Stimulated activated CD8-positive, alpha-beta memory T cell treated with anti-CD3 and anti-CD28 coated beads, Interleukin-2, amount 100 ng/mL, for 48 hours (primary cell): ENCODE results near the gene TMEM120B.

Experiments
- DNase-seq, 2 donors: peaks; one replicate each; pipeline ENCODE4 v3.0.0-alpha.2; 2020; ENCODE audit warnings: low read depth in 2 of 2

The TMEM120B gene

DNA sequence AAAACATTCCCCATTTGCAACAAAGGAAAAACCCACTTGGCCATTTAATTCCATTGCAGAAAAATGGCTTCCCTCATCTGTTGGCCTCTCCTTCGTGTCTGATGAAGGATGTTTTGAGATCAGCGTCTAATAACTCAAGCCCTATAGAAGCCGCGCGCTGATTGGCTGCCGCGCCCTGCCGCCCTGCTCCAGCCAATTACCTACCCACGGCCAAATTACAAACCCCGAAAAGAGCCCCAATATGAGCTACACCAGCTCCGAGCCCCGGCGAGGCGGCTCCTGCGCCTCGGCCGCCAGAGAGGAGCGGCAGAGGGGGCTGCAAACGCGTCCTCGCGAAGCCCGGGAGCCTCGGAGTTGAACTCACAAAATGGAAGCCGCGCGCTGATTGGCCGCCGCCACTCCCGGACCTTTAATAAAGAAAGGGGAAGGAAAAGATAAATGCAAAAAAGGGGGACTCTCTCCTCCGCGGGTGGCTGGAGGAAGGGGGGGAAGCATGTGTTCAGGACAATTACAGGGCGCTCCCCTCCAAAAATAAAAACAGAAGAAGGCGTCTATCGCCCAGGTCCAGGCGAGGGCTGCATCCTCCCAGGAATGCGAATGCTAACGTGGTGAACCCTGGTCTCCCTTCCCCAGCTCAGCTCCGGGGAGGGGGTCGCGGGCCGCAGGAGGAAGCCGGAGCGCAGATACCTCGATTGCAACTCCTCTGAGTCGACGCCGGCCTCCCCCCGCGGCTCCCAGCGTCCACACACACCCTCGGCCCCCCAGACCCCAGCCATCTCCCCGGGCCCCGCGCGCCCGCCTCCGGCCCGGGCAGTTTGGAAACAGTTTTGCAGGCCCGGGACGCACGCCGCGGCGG is 90.5 kb downstream of the TMEM120B start:
- DNase-seq = peak; percentile 71 to 73

DNA sequence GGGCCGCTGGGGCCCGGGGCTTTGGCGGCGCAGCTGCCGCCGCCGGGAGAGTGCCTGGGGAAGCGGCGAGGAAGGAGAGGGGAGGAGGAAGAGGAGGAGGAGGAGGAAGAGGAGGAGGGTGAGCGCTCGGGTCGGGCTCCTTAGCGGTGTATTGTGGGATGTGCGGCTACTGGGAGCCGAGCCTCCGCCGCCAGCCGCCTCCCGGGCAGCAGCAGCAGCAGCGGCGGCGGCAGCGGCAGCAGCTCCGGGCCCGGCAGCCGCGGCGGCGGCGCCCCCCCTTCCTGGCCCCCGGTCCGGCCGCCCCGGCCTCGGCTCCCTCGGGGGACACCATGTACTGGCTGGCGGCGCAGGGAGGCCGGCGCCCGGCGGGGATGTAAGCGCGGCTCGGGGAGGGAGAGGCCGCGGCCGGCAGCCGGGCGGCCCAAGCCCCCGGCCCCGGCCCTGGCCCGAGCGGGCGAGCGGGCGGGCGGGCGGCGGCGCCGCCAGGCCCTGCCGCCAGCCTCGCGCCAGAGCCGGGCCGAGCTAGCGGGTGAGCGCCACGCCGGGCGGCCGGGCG is 91.4 kb downstream of the TMEM120B start, which contains the start of gene SETD1B:
TSS of gene SETD1B (plus strand) at position 149 of the 556 bp plus-strand sequence. CDS start 729 bp downstream, outside the sequence.
- DNase-seq = no peak

DNA sequence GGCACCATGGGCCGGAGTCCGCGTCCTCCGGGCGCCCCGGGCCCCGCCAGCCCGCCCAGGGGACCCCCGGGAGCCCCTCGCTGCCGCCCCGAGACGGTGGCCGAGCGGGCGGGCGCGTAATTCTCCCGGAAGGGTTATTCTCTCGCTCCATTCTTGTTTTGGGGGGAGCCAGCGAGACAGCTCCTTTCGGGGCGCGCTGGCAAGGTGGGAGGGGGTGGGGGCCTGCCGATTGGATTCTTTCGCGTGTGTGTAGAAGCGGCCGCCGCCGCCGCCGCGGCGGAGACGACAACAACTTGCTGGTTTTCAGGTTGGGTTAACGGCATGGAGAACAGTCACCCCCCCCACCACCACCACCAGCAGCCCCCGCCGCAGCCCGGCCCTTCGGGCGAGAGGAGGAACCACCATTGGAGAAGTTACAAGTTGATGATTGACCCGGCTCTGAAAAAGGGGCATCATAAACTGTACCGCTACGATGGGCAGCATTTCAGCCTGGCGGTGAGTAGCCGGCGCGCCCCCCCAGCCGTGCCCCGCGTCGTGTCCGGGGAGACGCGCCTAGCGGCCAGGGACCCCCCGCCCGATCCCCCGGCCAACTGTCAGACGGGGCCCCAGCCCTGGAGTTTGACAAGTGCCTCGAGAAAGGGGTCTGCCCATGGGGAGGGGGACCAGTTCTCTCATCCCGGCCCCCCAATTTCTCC is 92.0 kb downstream of the TMEM120B start:
- no peak for DNase-seq

DNA sequence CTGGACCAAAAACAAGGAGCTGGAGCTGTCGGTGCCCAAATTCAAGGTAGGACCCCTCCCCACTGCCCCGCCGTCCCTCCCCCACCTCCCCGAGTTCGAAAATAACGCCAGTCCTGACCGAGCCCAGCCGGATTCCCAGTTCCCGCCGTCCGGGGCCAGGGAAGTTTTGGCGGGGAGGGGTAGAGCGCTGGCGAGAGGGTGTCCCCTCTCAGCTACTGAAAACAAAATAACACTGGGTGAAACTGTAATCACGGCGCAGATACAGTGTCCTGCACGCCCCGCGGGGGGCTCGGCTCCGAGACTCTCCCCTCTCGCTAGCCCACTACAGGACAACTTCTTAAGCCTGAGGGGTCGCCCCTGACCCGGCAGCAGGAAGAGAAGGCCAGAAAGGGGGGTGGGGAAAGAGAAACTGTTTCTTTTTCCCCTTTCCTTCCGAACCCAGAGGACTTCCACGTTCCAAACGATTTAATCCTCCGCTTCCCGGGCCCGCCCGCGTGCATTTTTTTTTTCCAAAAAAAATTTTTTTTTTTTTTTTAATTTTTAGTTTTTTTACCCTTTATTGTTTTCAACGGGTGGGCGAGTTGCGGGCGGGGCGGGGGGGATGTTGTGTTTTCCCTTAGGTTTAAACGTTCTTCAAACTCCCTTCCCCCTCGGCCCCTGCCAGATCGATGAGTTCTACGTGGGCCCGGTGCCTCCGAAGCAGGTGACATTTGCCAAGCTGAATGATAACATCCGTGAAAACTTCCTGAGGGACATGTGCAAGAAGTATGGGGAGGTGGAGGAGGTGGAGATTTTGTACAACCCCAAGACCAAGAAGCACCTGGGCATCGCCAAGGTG is 92.8 kb downstream of the TMEM120B start:
- DNase-seq = no peak

DNA sequence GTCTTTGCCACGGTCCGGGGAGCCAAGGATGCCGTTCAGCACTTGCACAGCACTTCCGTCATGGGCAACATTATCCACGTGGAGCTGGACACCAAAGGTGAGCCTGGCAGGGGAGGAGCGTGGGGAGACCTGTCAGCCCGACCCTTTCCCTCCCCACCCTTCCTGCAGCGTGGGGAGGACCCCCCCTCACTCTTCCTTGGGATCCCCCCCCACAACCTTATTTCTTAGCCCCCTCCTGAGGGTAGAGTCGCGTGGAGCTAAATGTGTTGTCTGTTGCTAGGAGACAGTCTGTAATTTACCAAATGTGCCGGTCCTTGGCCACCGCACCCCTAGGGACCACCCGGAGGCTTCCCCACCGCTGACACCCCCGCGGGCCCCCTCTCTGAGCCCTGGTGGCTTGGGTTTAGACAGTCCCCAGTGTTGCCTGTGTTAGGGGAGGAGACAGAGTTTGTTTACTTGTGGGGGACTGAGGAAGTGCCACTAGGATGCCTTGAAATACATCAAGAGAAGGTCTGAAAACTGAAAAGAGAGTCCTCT is 93.5 kb downstream of the TMEM120B start:
- DNase-seq = no peak

DNA sequence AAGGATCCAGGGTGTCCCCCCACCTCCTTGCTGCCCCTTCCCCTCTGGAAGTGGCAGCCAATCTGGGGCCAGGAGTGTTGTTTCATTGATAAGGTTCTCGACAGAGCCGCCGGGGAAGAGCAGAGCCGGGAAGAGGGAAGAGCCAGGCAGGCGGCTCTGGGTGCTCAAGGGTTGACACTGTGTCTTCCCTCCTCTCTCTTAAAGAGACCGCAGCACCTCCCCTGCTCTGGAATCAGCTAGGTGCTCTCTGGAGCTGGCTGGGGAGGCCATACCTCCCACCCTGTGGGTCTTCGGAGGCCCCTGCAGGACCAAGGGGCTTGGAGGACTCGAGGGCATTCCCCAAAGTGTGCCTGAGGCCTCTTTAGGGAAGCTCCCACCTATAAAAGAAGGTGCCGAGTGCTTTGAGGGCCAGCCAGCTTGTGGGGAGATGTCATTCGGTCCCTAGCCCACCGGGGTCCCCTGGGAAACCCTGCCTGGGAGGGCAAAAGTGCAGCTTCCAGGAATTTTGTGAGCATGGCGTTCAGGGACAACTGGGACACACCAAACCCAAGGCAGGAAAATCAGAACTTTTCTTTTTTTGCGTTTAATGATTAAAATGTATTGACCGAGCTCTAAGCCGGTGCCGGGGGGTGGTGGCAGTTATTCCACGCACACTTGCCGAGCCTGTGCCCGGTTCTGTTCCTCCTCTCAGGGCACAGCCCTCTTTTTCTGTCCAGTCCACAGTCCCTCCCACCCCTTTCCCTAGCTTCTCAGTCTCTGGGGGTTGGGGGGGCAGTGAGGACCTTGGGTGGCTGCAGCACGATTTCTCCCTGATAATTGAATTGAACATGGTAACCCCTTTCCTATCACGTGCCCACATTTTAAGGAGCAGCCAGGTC is 94.2 kb downstream of the TMEM120B start:
- no peak for DNase-seq

DNA sequence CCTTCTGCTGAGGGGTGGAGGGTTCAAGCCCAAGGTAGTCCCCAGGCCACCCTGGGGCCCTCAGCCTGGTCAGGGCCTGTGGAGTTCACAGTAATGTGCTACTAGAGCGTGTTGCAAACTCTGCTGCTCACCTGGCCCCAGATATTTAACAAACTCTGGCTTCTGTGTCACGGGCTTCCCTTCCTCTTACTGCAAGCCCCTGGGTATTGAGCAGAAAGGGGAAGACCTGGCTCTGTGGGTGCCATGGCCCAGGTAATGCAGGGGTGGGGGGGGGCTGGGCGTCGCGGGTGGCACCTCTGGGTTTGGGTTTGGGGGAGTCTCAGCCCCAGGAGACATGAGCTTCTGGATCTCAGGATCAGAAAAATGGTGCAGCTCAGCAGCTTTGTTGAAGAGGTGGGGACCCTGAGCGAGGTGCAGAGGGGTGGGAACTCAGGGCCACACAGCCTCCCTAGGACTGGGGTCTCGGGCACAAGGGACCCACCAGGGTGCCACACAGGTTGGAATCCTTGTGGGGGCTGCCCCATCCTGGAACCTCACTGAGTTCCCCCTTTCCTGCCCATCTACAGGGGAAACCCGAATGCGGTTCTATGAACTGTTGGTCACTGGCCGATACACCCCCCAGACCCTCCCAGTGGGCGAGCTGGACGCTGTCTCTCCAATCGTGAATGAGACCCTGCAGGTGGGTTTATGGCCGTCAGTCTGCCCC is 95.2 kb downstream of the TMEM120B start:
- no peak for DNase-seq

DNA sequence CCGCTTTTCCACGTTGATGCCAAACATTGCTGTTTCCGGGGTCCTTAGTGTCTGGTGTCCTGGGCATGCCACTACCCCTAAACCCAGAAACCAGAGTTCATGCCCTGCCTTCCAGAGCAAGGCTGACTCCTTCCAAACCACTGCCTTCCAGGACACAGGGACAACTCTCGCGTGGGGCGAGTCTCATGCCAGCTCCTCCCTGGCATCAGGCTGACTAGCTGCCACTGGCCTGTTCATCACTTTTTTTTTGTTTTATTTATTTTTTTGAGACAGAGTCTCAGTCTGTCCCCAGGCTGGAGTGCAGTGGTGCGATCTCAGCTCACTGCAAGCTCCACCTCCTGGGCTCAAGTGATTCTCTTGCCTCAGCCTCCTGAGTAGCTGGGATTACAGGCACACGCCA is 96.1 kb downstream of the TMEM120B start:
- DNase-seq = no peak

DNA sequence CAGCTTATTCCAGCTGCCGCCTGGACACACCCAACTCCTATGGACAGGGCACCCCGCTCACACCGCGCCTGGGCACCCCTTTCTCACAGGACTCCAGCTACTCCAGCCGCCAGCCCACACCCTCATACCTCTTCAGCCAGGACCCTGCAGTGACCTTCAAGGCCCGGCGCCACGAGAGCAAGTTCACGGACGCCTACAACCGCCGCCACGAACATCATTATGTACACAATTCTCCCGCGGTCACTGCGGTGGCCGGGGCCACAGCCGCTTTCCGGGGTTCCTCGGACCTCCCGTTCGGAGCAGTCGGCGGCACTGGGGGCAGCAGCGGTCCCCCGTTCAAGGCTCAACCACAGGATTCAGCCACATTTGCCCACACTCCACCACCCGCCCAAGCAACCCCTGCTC is 97.2 kb downstream of the TMEM120B start:
- no peak for DNase-seq

DNA sequence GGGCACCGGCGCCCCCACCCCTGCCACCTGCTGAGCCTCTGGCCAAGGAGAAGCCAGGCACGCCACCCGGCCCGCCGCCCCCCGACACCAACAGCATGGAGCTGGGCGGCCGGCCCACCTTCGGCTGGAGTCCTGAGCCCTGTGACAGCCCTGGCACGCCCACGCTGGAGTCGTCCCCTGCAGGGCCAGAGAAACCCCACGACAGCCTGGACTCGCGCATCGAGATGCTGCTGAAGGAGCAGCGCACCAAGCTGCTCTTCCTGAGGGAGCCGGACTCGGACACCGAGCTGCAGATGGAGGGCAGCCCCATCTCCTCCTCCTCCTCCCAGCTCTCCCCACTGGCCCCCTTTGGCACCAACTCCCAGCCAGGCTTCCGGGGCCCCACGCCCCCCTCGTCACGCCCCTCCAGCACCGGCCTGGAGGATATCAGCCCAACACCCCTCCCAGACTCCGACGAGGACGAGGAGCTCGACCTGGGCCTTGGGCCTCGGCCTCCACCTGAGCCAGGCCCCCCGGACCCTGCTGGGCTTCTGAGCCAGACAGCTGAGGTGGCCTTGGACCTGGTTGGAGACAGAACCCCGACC is 97.8 kb downstream of the TMEM120B start:
- no peak for DNase-seq

DNA sequence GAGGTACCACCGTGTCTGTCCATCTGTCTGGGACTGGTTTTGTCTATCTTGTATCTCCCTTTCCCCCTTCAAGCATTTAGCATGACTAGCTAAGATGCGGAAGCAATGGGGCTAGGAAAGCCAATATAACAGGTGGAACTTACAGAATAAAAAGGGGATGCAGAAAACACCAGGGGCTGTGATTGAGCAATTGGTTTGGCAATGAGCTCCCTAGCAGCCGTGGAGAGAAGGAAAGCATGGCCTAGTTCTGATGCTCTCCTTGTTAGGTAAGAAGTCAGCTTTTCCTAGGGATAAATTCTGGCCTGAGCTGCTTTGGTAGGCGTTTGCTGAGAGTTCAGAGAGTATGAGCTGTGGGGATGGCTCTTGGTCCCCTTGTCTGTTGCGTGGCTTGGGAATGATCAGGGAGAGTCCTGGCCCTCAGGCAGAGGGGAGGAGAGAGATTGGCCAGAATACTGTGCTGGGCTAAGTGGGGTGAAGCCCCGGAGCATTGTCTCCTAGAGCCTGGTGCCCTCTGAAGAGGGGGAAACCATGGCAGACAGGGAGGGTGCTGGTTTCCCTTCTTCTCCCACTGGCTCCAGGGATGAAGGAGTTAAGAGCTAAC is 98.4 kb downstream of the TMEM120B start:
- no peak for DNase-seq

DNA sequence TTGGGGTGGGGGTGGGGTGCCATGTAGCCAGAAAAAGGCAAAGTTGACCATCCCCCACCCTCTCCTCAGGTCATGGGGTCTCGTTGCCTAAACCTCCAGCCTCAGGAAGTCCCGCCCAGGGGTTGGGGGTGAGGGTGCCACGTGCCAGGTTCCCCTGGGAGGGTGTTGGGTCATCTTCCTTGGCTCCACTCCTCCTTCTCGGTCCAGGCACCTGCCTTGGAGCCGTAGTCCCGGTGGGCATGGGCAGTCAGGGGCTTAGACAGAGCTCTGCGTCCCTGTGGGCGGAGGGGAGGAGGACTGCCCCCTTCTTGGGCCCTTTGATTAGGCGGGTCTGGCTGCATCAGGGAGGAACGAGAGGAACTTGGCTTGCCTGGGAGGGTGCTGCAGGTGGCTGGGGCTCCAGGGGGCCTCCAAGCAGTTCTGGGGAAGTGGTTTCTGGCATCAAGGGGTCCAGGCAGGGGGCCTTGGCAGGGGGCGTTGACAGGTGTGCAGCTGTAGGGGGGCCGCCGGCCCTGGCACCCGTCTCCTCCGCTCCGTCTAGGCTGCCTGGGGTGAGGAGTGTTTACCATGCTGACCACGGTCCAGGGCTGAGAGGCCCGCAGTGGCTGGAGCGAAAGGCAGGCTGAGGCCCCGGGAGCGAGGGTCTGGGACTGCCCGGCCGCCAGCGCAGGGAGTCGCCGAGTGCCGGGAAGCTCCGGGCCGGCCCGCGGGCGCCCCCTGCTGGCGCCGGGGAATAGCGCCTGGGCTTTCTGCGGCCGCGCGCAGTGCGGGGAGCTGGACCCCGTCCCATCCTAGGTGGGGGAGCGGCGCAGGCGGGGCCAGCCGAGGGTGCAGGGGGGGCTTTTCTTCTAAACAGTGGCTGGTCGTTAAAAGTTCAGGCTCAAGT is 99.1 kb downstream of the TMEM120B start:
- peak in 1 of 2 donors; percentile 58 for DNase-seq

DNA sequence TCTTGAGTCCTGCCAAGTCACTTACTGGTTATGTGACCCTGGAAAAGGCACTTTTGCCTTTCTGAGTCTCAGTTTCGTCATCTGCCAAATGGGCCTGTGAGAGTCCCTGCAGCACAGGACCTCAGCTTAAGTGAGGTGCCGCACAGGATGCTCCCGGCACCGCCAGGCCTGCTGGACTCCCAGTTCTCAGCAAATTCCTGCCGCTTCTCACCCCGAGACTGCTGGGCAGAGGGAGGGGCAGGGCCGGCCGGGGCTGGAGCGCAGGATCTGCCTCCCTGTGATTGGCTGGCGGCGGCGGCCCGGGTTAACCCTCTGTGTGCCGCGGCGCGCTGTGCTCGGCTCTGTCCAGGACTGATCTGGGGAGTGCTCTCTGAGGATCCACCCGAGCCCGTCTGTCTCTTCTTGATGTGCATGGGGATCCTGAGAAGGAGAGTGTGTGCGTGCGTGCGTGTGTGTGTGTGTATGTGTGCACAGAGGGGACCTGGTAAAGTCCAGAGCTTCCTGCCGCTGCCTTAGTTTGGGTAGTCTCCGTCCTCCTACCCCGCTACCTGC is 99.8 kb downstream of the TMEM120B start:
- no peak for DNase-seq

DNA sequence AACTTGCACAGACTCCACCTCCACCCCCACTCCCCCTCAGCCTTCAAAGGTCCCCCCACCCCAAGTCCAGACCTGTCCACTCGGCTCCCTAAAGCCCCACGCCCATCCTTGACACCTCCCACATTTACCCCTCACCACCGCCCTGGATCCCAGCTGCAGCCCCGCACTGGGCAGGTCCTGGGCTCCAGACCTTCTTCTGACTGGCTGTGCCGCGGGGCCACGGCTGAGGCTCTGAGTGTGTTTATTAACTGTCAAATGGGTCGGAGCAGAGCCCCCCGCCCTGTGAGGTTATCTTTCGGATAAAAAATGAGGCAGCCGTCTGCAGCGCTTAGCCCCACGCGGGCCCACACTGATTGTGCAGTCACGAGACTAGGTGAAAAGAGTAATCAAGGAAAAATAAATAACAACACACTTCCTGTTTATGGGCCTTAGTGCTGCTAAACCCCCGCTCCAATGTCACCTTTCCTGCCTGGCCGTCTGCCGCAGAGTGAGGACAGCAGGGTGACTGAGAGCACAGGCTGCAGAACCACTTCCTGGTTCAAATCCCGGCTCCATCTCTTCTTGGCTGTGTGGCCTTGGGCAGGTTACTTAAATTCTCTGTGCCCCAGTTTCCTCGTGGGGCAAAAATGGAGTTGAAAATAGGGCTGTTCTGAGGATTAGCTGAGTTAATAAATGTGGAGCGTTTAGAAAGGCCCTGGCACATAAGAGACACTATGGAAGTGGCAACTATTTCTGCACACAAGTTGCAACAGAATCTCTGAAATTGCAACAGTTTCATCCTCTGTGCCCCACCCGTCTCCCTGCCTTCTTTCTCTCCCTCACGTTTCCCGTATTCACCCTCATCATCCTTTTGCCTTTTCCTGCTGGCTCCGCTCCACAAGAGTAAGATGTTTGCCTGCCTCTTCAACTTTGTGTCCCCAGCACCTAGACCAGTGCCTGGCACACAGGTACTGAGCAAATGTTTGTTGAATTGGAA is 100.7 kb downstream of the TMEM120B start:
- no peak for DNase-seq

DNA sequence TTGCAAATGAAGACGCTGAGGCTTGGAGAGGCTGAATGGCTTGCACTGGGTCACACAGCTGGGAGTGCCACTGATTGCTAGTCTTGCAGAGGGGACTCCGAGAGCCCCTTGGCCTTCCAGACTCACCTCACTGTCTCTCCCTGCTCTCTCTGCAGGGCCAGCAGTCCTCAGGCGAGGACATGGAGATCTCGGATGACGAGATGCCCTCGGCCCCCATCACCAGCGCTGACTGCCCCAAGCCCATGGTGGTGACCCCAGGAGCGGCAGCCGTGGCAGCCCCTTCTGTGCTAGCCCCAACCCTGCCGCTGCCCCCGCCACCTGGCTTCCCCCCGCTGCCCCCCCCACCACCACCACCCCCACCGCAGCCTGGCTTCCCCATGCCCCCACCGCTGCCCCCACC is 101.4 kb downstream of the TMEM120B start:
- DNase-seq = no peak

DNA sequence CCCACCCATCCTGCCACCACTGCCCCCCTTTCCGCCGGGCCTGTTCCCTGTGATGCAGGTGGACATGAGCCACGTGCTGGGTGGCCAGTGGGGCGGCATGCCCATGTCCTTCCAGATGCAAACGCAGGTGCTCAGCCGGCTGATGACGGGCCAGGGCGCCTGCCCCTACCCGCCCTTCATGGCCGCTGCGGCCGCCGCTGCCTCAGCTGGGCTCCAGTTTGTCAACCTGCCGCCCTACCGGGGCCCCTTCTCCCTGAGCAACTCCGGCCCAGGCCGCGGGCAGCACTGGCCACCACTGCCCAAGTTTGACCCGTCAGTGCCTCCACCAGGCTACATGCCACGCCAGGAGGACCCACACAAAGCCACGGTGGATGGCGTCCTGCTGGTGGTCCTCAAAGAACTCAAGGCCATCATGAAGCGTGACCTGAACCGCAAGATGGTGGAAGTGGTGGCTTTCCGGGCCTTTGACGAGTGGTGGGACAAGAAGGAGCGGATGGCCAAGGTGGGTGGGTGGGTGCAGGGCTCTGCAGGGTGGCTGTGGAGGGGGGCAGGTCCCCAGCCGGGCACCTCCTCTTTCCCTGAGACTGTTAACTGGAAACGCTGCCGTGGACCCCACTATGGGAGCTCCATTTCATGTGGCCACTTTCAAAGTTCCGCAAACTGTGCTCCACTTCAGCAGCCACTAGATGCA is 102.0 kb downstream of the TMEM120B start:
- no peak for DNase-seq
